Fibroblast of lung (primary cell): ENCODE data around the gene TENM3.

Experiments used
- EZH2 ChIP-seq: IDR thresholded peaks from 2 replicates; pipeline ENCODE4 v1.5.1; 2012; ENCODE audit warnings: low read length, control low read depth, mild to moderate bottlenecking; ENCODE audit errors: missing control alignments
- TF ChIP-seq, protein P1 (sequence below), 2 donors: IDR thresholded peaks in 1 of 2; conservative IDR thresholded peaks in 1 of 2; 1 replicate in 1 of 2; 2 replicates in 1 of 2; pipeline ENCODE4 v1.5.1; 2011 to 2012; ENCODE audit warnings: low read length in 2 of 2, control low read depth in 1 of 2, inconsistent platforms in 1 of 2, low read depth in 1 of 2, mild to moderate bottlenecking in 1 of 2

GRCh38 chr4:182320092-182320491, 76.9 kb downstream of the TENM3 start:
- TF ChIP-seq, protein P1, sequence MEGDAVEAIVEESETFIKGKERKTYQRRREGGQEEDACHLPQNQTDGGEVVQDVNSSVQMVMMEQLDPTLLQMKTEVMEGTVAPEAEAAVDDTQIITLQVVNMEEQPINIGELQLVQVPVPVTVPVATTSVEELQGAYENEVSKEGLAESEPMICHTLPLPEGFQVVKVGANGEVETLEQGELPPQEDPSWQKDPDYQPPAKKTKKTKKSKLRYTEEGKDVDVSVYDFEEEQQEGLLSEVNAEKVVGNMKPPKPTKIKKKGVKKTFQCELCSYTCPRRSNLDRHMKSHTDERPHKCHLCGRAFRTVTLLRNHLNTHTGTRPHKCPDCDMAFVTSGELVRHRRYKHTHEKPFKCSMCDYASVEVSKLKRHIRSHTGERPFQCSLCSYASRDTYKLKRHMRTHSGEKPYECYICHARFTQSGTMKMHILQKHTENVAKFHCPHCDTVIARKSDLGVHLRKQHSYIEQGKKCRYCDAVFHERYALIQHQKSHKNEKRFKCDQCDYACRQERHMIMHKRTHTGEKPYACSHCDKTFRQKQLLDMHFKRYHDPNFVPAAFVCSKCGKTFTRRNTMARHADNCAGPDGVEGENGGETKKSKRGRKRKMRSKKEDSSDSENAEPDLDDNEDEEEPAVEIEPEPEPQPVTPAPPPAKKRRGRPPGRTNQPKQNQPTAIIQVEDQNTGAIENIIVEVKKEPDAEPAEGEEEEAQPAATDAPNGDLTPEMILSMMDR (conservative IDR thresholded peaks at IDR 0.05 in 1 of 2, IDR thresholded peaks at IDR 0.05 in 1 of 2; ENCODE audit: low read depth in 1 of 2, low read length in 2 of 2) = no peak
- TF ChIP-seq EZH2 = no peak
